Measurements from ENCODE around the gene RDH8.
A peak's percentile ranks its signal among the peaks of the same experiment; 100 is the strongest.

Gene RDH8

DNA sequence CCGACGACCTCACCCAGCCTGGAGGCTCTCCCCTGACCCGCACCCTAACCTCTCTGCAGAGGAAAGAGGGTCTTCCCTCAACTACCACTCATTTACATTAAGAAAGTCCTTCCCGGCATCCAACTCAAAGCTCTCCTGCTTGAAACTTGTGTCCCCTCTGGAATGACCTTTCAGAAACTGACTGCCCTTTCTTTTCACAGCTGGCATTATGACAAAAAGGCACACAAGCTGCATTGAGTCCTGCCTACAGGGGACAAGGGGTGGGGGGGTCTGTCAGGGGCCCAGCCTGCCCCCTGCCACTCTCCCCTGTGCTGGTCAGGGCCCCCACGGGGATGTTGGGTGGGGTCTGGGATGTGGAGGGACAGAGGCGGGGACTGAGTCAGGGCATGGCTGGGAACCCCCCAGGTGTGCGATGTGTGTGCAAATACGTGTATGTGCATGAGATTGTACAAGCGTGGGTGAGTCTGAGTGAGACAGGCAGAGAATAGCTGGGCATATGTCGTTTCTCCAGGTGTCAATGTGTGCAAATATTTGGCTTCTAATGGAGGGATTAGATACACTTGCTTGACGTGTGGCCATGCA lies 5.0 kb upstream of the RDH8 start:
- no peak overlapping the region for H3K4me3 ChIP-seq (replicated peaks; ENCODE audit: low read depth, low read length)
- DNase-seq (ENCODE audit: low read depth) = no peak
- TF ChIP-seq, protein P1, sequence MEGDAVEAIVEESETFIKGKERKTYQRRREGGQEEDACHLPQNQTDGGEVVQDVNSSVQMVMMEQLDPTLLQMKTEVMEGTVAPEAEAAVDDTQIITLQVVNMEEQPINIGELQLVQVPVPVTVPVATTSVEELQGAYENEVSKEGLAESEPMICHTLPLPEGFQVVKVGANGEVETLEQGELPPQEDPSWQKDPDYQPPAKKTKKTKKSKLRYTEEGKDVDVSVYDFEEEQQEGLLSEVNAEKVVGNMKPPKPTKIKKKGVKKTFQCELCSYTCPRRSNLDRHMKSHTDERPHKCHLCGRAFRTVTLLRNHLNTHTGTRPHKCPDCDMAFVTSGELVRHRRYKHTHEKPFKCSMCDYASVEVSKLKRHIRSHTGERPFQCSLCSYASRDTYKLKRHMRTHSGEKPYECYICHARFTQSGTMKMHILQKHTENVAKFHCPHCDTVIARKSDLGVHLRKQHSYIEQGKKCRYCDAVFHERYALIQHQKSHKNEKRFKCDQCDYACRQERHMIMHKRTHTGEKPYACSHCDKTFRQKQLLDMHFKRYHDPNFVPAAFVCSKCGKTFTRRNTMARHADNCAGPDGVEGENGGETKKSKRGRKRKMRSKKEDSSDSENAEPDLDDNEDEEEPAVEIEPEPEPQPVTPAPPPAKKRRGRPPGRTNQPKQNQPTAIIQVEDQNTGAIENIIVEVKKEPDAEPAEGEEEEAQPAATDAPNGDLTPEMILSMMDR (IDR thresholded peaks at IDR 0.05; ENCODE audit: low read length, missing control alignments) = no peak

DNA sequence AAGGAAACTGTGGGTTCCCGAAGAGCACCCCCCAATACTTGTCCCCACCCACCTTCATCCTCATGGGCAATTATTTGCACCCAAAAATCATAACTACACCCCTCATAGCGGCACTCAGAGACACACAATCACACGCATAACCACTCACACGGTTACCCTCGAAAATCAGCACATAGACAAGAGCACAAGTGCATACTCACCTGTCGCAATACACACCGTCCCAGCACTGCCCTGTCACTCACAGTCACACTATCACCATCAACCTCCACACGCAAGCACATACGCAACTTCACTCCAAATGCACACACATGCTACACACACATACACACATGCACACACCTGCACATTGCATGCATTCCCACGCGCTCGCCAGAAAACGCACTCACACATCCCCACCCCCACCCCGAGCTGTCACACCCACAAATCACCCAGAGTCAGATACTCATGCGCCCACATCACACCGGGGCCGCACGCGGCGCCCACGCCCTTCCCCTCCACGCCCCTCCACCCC lies 3.5 kb upstream of the RDH8 start:
- DNase-seq (ENCODE audit: low read depth) = peak; percentile 14
- peak overlapping the region; percentile 43 for H3K4me3 ChIP-seq (replicated peaks; ENCODE audit: low read depth, low read length)
- TF ChIP-seq, protein P1 (IDR thresholded peaks at IDR 0.05; ENCODE audit: low read length, missing control alignments) = no peak

DNA sequence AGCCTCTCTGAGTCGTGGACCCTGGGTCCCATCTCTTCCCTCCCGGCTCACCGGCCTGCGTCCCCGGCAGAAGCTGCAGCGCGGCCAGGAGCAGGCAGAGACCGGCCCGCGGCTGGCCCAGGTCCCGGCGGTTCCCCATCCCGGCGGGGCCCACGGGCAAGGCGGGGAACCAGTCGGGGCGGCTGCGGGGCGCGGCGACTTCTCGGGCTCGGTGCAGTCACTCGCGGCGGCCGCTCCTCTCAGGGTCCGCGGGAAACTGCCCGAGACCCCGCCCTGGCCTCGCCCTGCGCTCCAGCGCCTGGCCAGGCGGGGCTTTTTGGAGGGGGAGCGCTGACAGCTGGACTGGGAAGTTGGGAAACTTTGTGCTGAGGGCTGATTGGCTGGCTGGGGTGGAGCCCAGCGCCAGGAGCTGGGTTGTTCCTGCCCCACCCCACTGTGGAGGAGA lies 3.0 kb upstream of the RDH8 start, which contains the start of gene COL5A3:
Gene COL5A3, minus strand, starts transcription at position 258 of the 445 bp plus-strand sequence. Its CDS starts 119 bp downstream, at position 139.
- DNase-seq (ENCODE audit: low read depth) = peak; percentile 60
- TF ChIP-seq, protein P1 (IDR thresholded peaks at IDR 0.05; ENCODE audit: low read length, missing control alignments) = no peak
- peak within 1 kb of the TSS; percentile 43 for H3K4me3 ChIP-seq (replicated peaks; ENCODE audit: low read depth, low read length)

DNA sequence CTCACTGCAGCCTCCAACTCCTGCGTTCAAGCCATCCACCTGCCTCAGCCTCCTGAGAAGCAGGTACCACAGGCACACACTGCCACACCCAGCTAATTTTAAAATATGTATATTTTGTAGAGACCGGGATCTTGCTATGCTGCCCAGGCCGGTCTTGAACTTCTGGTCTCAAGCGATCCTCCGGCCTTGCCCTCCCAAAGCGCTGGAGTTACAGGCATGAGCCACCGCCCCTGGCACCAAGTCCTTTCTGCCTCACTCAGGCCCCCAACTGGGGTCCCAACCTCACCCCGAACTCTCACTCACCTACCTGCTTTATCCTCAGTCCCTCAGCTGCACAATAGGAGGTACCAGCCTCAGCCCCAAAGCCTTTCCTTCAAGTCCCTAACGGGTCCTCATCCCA lies 2.3 kb upstream of the RDH8 start:
- H3K4me3 ChIP-seq (replicated peaks; ENCODE audit: low read depth, low read length) = no peak overlapping the region
- TF ChIP-seq, protein P1 (IDR thresholded peaks at IDR 0.05; ENCODE audit: low read length, missing control alignments) = no peak
- DNase-seq (ENCODE audit: low read depth) = no peak

DNA sequence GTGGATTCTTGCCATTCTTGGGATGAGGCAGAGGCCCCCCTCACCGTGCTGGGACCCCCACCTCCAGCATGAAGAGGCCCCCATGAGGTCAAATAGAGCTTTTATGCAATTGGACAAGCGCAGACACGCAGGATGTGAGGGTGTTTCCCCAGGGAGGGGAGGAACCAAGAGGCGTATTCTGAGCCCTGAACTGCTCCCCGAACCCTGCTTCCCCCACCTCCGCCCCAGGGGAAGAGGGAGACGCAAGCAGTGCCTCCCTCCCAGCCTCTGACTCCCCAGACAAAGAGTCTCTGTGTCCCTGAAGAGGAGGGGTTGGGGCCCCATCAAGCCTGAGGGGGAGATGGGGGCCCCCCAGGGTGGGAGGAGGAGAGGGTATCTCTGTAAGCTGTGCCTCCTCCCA lies 1.3 kb upstream of the RDH8 start:
- no peak for DNase-seq (ENCODE audit: low read depth)
- no peak overlapping the region for H3K4me3 ChIP-seq (replicated peaks; ENCODE audit: low read depth, low read length)
- TF ChIP-seq, protein P1 (IDR thresholded peaks at IDR 0.05; ENCODE audit: low read length, missing control alignments) = no peak

DNA sequence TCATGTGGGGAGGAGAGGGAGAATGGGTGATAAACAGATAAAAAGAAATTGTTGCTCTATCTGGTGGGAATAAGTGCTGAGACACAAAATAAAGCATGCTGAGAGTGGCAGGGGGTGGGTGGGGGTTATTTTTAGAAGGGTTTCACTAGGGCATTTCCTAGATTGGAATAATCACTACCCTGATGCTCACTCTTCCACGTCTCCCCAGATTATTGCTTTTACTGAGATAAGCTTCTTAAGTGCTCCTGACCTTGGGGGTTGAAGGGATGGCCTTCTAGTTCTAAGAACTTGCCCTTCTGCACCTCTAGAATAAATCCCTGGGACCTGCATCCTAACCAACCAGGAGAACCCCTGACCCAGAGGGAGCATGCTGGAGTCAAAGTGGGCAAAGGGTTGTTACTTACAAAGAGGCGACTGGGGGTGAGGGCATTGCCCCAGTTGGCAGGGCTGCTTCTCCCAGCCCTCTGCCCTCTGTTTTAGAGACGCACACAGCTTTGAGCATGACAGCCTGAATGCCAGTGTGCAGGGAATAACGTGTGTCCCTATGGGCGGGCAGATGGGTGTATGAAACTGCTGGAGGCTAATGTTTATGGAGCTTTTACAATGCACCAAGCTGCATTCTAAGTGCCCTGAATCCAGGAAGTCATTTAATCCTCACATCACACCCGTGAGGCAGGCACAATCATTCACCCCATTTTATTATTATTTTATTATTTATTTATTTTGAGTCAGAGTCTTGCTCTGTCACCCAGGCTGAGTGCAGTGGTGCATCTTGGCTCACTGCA lies 743 bp downstream of the RDH8 start:
- TF ChIP-seq, protein P1 (IDR thresholded peaks at IDR 0.05; ENCODE audit: low read length, missing control alignments) = no peak

More for the DNA sequence above, 743 bp downstream of the RDH8 start:
- DNase-seq (ENCODE audit: low read depth) = no peak
- H3K4me3 ChIP-seq (replicated peaks; ENCODE audit: low read depth, low read length) = no peak overlapping the region

Data from fibroblast of pulmonary artery (primary cell).